OCI-LY1 (cell line): ENCODE measurements around the gene PDCD5.

ENCODE experiments used
- H2AFZ ChIP-seq: fragments of 200-600 bp; sonication (generic), shearing (Covaris generic); 2 replicates; pipeline ENCODE4 v1.6.0; 2014; ENCODE audit warnings: antibody characterized with exemption, mild to moderate bottlenecking, low read length
- H3F3A ChIP-seq: fragments of 200-600 bp; sonication (generic), shearing (Covaris generic); 2 replicates; pipeline ENCODE4 v1.6.0; 2014; ENCODE audit warnings: mild to moderate bottlenecking, antibody characterized with exemption, low read length, moderate library complexity; ENCODE audit not compliant: insufficient read depth
- H3K27ac ChIP-seq: fragments of 200-600 bp; sonication (generic); 2 replicates; pipeline ENCODE4 v1.5.1; 2014; ENCODE audit warnings: low read length, mixed run types, mild to moderate bottlenecking, low read depth; ENCODE audit not compliant: poor library complexity, severe bottlenecking
- H3K27me3 ChIP-seq: fragments of 200-600 bp; sonication (generic); 2 replicates; pipeline ENCODE4 v1.6.0; 2014; ENCODE audit warnings: antibody characterized with exemption, mild to moderate bottlenecking, low read length, moderate library complexity; ENCODE audit not compliant: insufficient read depth
- H3K36me3 ChIP-seq: fragments of 200-600 bp; sonication (generic); 2 replicates; pipeline ENCODE4 v1.6.1; 2014; ENCODE audit warnings: mild to moderate bottlenecking, antibody characterized with exemption, low read length, moderate library complexity, mixed read lengths; ENCODE audit not compliant: insufficient read depth
- H3K4me1 ChIP-seq: fragments of 200-600 bp; sonication (generic); 2 replicates; pipeline ENCODE4 v1.5.1; 2014; ENCODE audit warnings: mild to moderate bottlenecking, low read length, moderate library complexity; ENCODE audit not compliant: insufficient read depth, severe bottlenecking
- H3K4me2 ChIP-seq: fragments of 200-600 bp; sonication (generic), shearing (Covaris generic); 2 replicates; pipeline ENCODE4 v1.6.1; 2014; ENCODE audit warnings: low read length
- H3K4me3 ChIP-seq: fragments of 200-600 bp; sonication (generic); 2 replicates; pipeline ENCODE4 v1.5.1; 2014; ENCODE audit warnings: low read length, low read depth, mild to moderate bottlenecking, mixed read lengths; ENCODE audit not compliant: poor library complexity, severe bottlenecking
- H3K79me2 ChIP-seq: fragments of 200-600 bp; shearing (Covaris generic); 2 replicates; pipeline ENCODE4 v1.6.1; 2016; ENCODE audit warnings: mixed run types, low read length, mixed read lengths; ENCODE audit not compliant: insufficient read depth
- H3K9ac ChIP-seq: fragments of 200-600 bp; sonication (generic), shearing (Covaris generic); 2 replicates; pipeline ENCODE4 v1.6.1; 2014; ENCODE audit warnings: mild to moderate bottlenecking, low read length, mixed read lengths
- H3K9me2 ChIP-seq: fragments of 200-600 bp; sonication (generic), shearing (Covaris generic); 2 replicates; pipeline ENCODE4 v1.6.1; 2014; ENCODE audit warnings: low read depth, mild to moderate bottlenecking, low read length, mixed read lengths
- H3K9me3 ChIP-seq: fragments of 200-600 bp; shearing (Covaris generic); 2 replicates; pipeline ENCODE4 v1.6.1; 2014; ENCODE audit warnings: low read length, mixed read lengths
- H4K20me1 ChIP-seq: fragments of 200-600 bp; sonication (generic), shearing (Covaris generic); 2 replicates; pipeline ENCODE4 v1.6.0; 2016; ENCODE audit warnings: mild to moderate bottlenecking, low read length; ENCODE audit not compliant: insufficient read depth
- EZH2 ChIP-seq: fragments of 200-600 bp; sonication (generic), shearing (Covaris generic); IDR thresholded peaks from 2 replicates; pipeline ENCODE4 v1.8.0; 2017; ENCODE audit warnings: borderline replicate concordance, mixed run types, mild to moderate bottlenecking, antibody characterized with exemption, low read length, moderate library complexity, mixed read lengths
- TF ChIP-seq, protein P1 (sequence below): fragments of 200-600 bp; sonication (generic), shearing (Covaris generic); IDR thresholded peaks from 2 replicates; pipeline ENCODE4 v1.5.1; 2017; ENCODE audit warnings: mild to moderate bottlenecking, antibody characterized with exemption, low read length, moderate library complexity, mixed read lengths

PDCD5 gene

DNA sequence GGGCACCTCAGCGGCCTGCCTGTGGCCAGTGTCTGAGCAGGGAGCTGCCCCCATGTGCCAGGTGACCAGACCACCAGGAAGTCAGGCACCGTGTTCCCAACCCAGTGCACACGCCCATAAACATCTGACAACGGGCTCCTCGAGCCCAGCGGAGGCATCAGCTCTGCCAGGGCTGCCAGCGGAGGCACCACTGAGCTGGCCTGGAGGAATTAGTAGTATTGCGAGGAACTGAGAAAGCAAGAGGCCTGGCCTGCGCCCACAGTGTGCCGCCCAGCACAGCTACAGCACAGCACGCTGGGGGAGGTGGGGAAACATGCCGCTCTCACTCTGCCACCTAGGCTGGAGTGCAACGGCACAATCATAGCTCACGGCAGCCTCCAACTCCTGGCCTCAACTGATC, 49.3 kb downstream of the PDCD5 start:
- Histone ChIP-seq H3K4me3 (no peak overlapping the region), H3K9me3 (no peaks in the 10 kb centered on the region), H4K20me1 (no peaks in the 10 kb centered on the region), H2AFZ (no peak overlapping the region), H3K4me2 (no peak overlapping the region), H3K9me2 (no peaks in the 10 kb centered on the region), H3K79me2 (no peaks in the 10 kb centered on the region), H3K4me1 (no peaks in the 10 kb centered on the region), H3F3A (no peaks in the 10 kb centered on the region), H3K27me3 (no peaks in the 10 kb centered on the region), H3K9ac (no peak overlapping the region), H3K36me3 (peaks cover 32% of the 10 kb centered on the region), H3K27ac (no peak overlapping the region)
- TF ChIP-seq, protein P1, sequence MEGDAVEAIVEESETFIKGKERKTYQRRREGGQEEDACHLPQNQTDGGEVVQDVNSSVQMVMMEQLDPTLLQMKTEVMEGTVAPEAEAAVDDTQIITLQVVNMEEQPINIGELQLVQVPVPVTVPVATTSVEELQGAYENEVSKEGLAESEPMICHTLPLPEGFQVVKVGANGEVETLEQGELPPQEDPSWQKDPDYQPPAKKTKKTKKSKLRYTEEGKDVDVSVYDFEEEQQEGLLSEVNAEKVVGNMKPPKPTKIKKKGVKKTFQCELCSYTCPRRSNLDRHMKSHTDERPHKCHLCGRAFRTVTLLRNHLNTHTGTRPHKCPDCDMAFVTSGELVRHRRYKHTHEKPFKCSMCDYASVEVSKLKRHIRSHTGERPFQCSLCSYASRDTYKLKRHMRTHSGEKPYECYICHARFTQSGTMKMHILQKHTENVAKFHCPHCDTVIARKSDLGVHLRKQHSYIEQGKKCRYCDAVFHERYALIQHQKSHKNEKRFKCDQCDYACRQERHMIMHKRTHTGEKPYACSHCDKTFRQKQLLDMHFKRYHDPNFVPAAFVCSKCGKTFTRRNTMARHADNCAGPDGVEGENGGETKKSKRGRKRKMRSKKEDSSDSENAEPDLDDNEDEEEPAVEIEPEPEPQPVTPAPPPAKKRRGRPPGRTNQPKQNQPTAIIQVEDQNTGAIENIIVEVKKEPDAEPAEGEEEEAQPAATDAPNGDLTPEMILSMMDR, result no peak
- no peak for TF ChIP-seq EZH2

DNA sequence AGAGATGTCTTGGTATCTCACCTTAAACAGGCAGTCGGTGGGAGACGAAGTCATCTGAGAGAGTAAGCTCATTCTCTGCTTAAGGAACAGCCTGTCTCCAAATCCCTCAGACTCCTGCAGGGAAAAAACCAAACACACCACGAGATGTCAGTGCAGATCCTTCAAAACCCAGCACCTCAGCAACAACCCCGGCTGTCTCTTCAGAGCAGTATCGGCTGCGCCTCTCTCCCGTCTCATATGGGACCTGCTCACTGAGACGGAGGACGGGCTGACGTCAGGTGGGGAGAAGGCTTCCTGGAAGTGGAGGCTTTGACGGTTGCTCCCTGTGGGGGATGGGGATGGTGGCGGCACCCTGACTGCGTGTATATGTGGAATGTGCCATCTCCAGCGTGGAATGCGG, 50.4 kb downstream of the PDCD5 start:
- Histone ChIP-seq H3K36me3 (peaks cover 42% of the 10 kb centered on the region), H3K27ac (no peak overlapping the region), H3K9ac (no peak overlapping the region), H3K4me3 (no peak overlapping the region), H4K20me1 (no peaks in the 10 kb centered on the region), H3F3A (no peaks in the 10 kb centered on the region), H3K4me1 (no peaks in the 10 kb centered on the region), H3K9me2 (no peaks in the 10 kb centered on the region), H3K9me3 (no peaks in the 10 kb centered on the region), H2AFZ (no peak overlapping the region), H3K79me2 (no peaks in the 10 kb centered on the region), H3K4me2 (no peak overlapping the region), H3K27me3 (no peaks in the 10 kb centered on the region)
- TF ChIP-seq EZH2, result no peak
- TF ChIP-seq, protein P1, result no peak
